GM18502 (cell line): ENCODE results near the gene ST8SIA5.

ENCODE experiments used
- ATAC-seq: cut with Tn5 transposase; IDR thresholded peaks from one replicate; pipeline ENCODE4 v1.9.1; 2021; ENCODE audit warnings: mild to moderate bottlenecking; ENCODE audit not compliant: unreplicated experiment, poor library complexity

ST8SIA5 gene

DNA sequence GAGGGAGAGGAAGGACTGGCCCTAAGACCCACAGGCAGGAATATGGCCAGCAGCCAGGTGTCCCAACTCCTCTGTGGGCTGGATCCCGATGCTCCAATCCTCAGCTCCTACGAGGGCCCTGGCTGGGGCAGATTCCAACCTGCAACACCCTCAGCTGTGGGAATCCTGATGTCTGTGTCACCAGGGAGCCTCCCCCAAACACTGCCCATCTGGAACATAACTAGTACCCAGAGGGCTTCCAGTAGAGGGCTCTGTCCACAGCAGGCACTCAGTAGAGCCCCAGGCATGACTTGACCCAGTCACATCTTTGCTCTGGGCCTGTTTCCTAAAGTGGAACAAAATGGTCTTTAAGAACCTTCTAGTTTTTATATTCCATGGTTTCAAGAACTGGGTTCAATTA lies 79.2 kb downstream of the ST8SIA5 start:
- no peak for ATAC-seq

DNA sequence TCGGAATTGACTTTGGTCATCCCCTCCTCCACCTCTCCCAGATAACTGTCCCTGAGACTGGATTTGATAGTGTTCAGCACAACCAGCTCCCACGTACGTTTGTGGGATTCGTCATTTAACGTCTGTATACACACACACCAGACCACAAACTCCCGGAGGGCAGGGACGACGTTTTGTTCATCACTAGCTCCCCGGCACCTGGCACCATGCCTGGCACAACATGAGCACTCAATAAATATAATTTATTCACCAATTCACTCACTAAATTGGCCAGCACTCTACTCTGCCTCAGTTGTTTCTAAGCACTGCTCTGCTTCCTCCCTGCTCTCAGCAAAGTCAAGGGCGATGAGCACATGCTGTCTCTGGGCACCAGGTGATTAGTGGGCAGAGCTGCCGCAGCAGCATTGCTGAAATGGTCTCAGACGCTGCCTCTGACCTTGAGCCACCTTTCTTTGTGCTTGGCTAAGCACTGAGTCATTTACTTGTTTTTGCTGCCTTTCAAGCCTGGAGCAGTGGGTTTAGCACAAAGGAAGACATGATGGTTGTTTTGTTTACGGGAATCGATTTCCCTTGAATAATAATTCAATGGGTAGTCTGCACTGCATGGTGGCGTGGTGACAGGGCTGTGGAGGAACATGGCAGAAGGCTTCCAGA lies 80.5 kb downstream of the ST8SIA5 start:
- ATAC-seq = no peak

DNA sequence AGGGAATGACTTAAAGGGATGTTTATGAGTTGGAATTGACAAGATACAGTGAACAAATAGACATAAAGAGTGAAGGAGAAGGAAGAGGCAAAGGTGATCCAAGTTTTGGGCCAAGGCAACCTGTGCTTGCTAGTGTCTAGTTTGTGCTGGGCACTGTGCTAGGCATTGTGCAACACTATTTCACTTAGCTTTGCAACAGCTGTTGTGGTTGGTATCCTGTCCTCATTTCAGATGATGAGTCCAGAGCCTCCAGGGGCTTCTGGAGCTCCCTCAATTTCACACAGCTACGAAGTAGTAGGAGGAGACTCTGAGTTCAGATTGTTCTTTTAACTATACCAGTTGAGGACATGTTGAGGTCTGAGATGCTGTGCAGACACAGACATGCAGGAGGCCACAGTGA lies 81.7 kb downstream of the ST8SIA5 start:
- no peak for ATAC-seq

DNA sequence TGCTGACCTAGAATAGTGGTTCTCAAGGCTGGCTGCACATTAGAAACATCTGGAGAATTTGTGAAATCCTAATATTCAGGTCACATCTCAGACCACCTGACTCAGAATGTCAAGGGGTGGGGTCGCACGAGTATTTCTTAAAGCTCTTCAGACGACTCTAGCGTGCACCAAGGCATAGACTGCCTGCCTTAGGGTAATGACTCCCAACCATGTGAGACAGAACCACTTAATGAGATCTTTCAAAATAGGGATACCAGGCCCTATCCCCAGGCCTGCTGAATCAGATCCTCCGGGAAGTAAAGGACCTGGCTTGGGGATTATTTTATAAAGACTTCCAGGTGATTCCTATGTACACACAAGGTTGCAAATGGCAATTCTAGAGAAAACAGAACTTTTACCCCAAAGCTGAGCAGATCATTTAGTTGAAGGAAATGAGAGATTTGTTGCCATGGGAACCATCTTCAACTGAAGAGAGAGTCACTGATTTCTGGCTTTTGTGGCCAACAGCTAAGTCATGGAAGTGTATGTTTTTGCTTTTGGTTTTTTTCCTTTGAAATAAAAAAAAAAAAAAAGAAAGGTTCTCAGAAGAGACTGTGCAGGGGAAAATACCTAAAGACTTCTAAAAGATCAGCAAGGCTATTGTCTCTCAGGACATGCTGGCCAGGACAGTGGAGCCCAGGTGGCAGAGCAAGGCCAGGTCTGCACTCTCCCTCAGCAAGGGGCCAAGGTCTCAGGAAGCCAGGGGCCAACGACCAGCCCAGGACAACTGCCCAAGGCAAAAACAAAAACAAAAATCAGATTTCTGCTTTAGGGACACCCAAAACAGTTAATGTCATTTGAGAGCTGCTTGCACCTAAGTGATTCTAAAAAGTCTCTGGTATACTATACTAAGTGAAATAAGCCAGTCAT lies 84.5 kb downstream of the ST8SIA5 start:
- no peak for ATAC-seq

DNA sequence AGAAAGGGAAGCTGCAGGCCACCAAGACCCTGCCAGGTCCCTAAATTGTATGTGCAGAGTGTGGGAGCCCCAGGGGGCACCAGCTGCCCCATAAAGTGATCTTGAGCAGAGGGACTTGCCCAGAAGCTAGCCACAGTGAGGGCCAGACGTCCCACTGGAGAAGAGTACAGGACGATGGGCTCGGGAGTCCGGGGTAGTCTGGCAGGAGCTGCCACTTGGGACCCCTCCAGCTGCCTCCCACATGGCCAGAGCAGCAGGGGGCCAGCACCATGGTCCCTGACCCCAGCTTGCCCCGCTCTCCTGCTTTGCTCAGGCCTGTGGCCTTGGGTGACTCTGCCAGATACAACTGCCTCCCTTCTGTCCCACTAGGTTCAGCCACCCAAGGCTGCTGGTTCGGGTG lies 88.2 kb downstream of the ST8SIA5 start:
- ATAC-seq = no peak

DNA sequence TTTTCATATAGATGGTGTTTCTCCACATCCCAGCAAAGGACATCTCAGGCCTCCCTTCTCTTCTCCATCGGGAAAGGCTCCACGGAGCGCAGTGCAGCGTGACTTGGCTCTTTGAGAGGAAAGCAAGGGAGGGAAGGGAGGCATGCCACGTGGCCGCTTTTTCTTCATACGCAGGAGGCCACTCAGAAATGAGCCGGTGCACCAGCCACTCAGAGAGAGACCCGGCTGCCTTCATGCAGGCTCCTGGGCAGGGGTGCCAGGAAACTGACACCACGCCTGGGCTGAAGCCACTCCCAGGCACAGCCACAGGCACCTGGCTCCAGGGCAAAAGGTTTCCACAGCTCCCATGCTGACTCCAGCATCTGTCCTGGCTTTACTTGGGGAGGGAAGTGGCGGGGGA lies 88.7 kb downstream of the ST8SIA5 start:
- ATAC-seq = no peak

DNA sequence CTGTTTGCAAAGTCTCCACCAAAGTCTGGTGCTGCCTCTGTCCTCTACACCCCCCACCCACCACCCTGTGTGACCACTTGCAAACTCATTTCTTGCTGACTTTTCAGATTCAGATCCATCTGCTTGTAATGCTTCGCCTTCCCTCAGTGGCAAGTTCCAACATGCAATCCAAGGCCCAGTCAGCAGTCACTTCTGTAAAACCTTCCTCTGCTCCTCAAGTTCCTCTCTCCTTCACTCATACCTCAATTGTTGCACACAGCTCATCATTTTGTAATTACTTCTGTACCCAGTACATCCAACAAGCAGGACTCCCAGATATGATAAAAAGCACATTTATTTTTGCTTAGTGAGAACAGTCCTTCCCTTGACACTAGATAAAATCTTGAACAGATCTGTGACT lies 93.3 kb downstream of the ST8SIA5 start:
- no peak for ATAC-seq

DNA sequence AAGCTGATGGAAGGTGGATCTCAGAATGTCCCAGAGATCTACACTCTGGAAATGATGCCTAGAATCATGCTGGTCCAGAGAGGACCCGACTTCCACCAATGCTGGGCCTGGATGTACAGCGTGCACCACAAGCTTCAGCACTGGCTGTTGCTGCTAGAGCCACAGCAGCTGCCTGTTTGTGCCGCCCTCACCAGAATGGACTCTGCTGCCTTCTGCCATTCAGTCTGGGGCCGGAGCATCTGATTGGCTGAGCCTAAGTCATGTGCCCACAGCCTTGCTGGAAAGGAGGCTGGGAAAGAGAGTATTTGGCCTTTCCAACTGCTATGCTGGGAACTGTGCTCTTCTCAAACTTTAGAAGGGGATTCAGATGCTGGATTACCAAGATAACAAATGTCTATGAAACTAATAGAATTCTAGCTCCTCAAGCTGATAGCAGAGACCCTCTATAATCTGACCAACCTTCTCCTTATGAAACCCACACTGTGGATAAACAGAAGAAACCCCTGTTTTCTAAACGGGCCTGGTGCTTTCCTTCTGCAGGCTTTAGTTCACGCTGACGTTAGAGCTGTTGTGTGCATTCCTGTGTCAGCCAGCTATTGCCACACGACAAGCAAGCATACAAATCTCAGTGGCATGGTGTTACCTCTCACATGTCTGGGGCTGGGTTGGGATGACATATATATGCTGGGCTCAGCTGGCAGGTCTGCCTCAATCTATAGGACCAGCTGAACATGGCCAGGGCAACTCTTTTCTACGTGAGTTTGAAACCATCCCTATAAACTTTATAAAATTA lies 95.7 kb downstream of the ST8SIA5 start:
- ATAC-seq = no peak

DNA sequence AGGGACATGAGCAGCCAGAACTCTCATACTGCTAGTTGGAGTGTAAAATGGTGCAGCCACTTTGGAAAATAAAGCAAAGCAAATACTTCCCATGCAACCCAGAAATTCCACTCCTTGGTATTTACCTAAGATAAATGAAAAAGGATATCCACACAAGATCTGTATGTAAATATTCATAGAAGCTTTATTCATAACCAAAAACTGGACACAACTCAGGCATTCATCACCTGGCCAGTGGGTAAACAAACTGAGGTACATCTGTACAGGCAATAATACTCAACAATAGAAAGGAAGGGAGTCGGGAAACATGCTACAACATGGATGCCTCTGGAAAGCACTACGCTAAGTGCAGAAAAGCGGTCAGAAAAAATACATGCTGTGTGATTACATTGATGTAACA lies 97.4 kb downstream of the ST8SIA5 start:
- ATAC-seq = no peak

DNA sequence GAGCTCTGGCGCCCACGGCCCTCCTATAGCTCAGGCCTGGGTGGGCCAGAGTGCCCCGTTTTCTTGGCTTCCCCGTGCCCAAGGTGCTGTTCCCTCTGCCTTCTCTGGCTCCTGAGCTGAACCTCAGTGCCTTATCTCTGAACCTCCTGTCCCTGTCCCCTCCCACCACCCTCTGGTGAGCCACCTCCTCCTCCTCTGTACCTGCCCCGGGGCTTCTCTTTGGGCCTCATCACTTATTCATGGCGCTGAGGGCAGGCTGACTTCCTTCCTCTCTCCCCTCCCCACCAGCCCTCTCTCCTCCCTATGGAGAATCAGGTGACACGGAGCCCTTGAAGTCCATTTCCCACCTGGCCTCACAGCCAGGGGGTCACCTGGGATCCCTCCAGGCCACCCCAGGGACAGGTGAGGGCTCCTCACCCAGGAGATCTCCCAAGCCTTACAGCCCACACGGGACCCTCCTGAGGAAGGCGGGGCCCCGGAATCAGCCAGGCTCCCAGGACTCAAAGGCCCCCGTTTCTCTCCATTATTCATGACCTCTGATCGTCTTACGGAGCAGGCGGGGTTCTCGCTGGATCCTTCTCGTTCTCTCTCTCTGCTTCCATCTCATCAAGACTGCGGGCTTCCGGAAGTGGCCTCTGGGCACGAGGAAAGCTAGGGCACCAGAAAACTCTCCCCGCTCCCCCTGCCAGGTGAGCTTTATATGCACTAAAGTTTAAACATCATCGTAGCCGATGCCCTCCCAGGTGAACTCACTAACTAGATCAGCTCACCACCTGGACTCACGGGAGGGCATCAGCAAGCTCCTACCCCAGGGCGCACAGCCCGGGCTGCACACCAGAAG lies 99.5 kb downstream of the ST8SIA5 start, which contains the start of gene LOXHD1:
TSS of gene LOXHD1 (minus strand) at position 106 of the 841 bp plus-strand sequence. CDS start 187 bp downstream, outside the sequence.
- ATAC-seq = no peak

DNA sequence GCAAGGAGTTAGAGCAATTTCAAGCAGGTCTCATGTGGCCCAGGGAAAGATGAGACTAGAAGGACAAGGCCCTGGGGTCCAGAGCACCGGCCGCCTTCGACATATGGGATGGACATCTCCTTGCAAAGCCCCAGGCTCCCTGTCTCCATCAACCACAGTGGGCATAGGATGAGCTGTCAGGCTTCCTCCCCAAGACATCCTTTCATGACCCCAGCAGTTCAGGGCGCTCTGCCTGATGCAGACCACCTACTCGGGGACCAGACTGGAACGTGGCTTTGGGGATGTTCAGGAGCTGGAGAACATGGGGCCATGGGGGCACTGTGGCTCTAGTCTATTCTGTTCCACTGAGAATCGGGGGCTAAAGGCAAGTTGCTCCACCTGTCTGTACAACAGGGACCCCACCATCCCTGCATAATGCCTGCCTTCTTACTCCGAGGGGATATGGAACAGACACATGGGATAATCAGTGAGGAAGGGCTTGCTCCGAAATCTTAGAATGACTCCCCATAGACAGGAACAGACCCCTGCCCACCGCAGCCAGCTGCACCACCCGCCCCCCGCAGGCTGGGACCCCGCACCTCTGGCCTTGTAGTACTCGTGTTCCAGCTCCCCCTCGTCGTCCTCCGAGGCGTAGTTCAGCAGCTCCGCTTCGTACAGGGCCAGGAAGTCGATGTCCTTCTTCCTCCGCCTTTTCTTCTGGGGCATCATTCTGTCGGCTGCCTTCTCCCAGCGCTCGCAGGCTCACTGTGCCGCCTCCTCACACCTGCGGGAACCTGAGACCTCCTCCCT lies 100.3 kb downstream of the ST8SIA5 start:
- ATAC-seq = no peak

DNA sequence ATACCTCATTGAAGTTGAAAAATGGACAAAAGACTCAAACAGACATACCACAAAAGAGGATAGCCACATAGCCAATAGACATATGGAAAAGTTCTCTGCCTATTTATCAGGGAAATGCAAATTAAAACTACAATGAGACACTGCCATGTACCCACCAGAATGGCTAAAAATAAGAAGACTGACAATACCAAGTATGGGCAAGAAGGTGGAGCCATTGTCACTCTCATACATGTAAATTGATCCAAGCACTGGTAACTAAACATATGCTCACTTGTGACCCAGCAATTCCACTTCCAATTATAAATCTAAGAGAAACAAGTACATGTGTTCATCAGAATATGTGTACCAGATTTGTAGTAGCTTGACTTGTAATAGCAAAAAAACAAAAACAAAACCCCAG lies 104.5 kb downstream of the ST8SIA5 start:
- ATAC-seq = no peak

DNA sequence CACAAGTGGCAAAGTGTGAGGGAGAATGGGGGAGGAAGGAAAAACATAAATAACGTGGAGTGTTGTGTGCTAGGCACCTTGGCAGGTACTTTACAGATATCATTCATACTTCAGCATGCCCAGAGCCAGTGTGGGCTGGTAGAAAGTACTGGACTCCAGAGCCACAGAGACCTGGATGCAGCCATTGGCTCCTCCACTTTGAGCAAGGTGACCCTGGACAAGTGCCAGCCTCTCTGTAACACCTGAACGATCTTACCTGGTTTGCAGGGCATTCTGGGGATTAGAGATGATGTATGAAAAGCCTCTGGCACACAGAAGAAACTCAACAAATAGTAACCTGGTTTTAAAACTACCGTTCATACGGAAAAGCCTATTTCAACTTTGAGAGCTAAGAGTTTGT lies 106.2 kb downstream of the ST8SIA5 start:
- no peak for ATAC-seq

DNA sequence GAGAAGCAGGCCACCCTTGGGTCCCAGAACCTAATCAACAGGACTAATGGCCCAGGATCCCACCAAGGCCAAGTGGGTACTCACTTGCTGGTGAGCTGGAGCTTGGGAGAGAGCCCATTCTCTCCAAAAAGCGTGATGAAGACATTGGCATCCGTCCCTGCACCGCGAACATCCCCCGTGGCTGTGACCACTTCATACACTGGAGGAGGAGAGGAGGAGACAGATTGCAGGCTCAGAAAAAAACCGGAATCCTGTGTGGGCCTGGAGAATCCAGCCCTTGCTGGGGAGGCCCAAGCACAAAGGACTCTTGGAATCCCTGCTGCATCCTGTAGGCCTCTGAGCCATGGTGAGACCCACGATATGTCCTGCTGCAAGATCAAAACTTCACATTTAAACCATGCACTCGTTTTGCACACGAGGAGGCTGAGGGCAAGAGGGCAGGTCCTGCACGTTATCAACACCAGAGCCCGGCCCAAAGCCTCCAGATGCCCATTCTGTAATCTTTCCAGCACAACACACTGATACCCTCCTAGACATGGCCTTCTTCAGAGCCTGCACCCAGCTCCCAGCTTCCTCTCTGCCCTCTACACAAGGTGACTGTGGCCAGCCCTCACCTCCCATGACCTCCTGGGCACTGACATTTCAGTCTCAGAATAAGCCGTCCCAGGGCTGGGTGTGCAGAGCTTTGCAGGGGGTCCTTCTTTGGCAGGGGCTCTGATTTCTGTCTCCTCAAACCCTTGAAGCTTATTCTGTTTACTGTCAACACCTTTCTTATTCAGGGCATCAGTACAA lies 107.6 kb downstream of the ST8SIA5 start:
- ATAC-seq = no peak

DNA sequence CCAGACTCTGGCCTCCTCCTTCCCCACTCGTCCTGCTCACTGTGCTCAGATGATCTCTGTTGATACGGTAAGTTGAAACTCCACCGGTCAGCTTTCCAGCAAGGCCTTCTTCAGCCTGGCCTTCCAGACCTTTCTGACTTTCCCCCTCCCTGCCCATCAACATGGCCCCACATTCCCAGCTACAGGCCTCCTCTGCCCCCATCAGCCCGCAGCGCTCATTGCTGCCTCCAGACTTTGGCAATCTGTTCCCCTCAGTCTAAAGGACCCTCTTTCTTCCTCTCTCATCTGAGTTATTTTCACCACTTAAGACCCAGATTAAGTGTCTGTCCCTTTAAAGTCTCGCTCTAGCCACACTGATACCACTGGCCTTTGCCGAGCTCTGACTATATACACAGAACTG lies 110.4 kb downstream of the ST8SIA5 start:
- ATAC-seq = no peak

DNA sequence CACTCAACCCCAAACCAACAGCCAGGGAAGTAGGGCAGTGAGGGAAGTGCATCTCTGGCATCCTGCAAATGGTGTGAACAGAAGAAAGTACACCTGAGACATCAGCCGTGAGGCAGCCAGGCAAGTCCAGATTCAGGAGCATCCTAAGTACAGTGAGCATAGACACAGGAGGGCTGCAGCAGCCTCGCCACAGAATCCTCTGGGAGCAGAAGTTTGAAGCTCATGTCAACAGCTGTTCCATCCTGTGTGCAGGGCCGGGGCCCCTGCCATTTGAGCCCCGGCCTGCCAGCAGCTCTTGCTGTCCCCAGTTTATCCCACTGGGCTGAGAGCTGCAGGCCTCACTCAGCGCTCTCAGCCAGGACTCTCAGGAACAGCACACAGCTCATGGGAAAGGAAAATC lies 114.3 kb downstream of the ST8SIA5 start:
- ATAC-seq = no peak

DNA sequence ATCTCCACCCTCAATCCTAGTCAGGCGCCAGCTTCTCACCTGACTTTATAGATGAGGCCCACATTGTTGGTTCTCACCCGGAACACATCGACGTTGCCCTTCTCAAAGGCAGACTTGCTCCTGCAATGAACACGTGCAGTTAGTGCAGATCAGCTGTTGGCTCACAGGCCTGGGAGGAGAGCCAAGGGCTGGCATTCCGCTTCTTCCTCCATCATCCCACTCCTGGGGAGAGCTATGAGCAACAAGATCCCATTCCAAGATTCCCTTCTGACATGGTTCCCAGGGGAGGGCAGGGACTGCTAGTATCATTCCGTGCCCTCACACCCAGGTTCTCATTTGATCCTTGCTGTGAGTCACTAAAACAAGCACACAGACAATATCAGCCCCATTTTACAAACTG lies 114.9 kb downstream of the ST8SIA5 start:
- ATAC-seq = no peak

DNA sequence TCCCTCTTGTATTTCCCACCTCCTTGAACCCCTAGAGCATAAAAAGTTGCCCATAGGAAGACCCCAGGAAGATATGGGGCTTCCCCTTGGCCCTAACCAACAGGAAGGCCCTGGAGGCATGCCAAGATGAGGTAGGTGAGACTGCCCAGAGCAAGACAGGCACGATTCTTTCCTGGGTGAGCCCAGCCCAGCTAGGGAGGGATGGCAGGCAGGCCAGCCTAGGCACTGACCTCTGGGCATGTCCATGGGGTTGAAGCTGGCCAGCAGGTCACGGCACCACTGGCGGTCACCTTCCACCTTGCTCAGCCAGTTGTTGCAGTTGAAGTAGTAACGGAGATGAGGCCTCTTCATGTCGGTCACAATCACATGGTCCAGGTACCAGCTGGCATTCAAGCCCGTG lies 117.5 kb downstream of the ST8SIA5 start:
- no peak for ATAC-seq
